Urothelium cell line (cell line): ENCODE results near the gene AOPEP.
A peak's percentile ranks its signal among the peaks of the same experiment; 100 is the strongest.
"Not testable (repeated sequence)": the region's sequence is repeated elsewhere in the genome, so short reads cannot be mapped to it uniquely, and the experiment has no call there.

Source experiments
- DNase-seq: peaks from one replicate; pipeline ENCODE4 v3.0.0; 2011; ENCODE audit warnings: low spot score, mixed read lengths
- FAIRE-seq: peaks from 2 replicates; lab custom pipeline; 2011; peaks lifted over from hg19 to GRCh38; lab: Jason Lieb, UNC

The AOPEP gene

DNA sequence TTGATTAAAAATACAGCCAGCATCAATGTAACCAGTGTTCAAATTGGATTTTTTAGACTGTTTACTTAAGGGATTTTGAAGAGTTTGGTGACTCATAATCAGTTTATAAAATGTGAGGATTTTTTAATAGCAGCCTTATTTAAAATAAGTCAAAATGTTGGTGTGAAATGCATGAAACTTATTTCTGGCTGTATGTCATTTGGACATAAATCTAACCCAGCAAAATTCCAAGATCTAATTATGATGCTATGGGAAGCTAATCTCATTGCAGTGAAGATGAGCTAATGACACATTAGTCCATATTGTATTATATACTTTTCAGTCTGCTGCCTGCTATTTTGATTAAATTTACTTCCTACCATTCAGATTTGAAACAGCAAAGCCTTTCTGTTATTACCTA is 140.3 kb downstream of the AOPEP start:
- no peak for FAIRE-seq

DNA sequence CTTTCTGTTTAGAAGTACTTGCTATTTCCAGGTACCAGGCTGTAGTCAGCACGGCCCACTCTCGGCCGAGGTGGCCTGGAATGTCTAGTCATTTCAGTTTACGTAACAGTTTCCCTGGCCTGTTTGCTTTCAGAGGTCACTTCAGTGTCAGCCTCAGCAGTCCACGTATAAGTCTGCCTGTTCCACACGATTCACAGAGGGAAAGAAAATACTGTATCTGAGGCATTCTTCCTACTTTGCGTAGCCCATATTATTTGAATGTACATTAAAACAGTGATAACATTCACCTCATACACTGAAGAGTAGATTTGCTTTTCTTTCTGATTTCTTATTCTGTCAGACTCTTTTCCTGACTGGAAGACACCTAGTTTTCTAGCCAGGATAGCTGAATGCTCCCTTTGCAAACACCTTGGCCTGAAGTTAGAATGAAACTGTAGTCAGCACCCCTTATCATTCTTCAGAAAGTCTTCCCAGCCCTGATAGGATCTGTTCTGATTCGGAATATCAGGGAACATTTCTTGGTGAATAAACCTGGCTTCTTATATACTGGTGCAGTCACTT is 140.9 kb downstream of the AOPEP start:
- peak; percentile 66 for DNase-seq
- no peak for FAIRE-seq

More for the DNA sequence above, 140.3 kb downstream of the AOPEP start:
- no peak for DNase-seq

- DNase-seq (peak; percentile 55), FAIRE-seq (no peak)
Measured at GRCh38 chr9:94867842-94868312, 141.4 kb downstream of the AOPEP start.

GRCh38 chr9:94868464-94868863 is 142.0 kb downstream of the AOPEP start:
- FAIRE-seq, result no peak
- no peak for DNase-seq

DNA sequence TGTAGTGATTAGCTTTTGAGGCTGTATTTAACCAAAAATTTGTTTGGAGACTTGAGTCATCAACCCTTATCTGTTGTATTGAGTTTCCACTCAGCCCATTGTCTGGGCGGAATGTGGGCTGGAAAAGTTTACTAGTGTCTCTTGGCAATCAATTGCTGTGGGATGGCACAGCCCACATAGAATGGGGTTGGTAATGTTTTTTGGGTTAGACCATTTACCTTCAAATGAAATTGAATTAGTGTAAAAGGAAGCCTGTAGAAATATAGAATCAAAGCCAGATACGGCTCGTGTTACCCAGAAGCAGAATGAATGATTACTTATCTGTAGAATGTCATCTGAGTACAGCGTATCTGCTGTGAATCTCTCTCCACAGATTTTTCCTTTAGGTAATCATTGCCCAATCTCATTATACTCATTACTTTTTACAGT is 142.9 kb downstream of the AOPEP start:
- no peak for DNase-seq
- no peak for FAIRE-seq

- FAIRE-seq (no peak), DNase-seq (no peak)
Measured at GRCh38 chr9:94870465-94870792, 143.9 kb downstream of the AOPEP start.

DNA sequence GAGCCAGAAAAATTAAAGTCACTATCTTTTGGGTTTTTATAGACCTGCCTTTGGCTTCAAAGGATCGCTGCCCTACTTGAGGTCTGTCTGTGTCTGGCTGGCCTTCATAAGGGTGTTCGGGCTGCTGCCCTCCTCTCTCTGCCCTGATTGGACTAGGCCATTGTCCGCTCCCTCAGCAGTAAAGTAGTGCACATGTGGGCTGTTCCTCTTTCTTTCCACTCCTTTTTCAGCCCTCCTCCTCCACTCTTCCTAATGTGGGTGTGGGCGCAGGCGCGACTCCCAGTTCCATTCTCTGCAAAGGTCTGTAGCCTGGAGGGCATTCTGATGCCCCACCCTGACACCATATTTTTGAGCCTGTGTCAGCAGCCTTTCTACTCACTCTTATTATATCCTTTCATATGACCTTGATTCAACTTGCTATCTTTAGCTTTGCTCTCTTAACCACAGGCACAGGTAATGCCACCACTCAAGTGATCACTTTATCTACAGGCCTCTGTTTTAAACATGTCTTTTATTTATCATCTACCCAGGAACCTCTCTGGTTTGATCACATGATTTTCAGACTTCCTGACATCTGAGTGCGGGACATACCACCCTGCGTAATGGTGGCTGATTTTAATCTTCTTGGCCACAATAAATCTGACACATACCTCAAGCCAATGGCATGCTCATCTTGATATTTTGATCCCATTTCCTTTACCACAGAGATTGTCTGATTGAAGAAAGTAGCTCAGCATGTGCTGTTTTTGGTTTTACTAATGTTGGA is 144.5 kb downstream of the AOPEP start:
- DNase-seq (peak; percentile 40), FAIRE-seq (no peak)

DNA sequence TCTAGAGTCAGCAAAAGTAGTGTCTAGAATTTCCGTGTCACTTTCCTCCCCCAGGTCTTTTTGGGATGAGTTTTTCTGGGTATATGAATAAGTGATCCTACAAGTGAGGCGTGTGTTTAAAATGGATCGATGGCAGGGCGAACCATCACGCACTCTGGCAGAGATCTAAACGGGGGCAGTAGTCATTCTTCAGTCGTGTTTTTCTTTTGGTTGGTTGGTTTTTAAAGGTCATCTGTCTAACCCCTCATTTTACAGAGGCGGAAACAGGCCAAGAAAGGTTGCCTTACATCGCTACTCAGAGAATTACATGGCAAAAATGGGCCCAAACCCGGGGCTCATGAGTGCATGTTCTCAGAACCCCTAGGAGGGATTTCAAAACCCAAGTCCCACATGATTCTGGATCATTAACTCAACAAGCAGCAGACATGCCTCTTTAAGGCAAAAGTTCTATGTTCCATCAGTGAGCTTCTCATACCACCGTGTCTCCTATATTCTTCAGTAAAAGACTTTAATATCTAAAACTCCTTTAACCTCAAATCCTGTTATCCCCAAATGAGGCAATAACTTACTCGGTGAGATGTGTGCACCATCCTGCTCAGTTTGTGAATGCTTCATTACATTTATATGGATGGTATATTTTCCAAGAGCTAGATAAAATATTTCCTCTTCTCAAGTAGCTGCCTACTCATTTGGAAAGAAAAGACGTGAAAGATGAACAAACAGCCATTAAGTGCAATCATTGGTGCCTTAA is 145.8 kb downstream of the AOPEP start:
- DNase-seq, result no peak
- no peak for FAIRE-seq

DNA sequence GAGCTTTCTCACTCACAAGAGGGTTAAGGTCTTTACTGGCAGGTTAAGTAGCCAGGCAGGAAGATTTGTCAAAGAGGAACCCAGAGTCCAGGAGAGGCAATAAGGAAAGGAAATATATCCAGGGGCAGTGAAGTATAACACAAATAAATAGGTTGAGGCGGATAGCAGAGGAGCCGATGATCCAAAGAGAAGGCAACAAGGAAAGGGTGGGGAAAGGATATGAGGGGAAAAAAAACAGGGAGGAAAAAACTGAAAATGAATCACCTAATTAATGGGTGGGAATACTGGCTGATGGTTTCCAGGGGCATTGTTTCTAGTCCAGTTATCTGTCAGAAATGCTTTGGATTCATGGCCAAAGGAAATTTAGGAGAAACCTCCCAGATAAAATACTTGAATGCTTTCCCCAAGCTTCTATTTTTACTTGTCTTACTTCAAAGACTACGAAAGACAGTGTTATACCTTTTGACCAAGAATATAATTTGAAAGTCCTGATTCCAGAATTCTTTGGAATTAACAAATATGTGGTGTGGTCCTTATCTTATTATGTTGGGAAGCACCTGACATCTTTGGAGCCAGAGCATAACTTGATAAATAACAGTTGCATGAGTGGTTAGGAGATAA is 146.5 kb downstream of the AOPEP start:
- no peak for DNase-seq

GRCh38 chr9:94874316-94874715 is 147.8 kb downstream of the AOPEP start:
- DNase-seq, result no peak
- no peak for FAIRE-seq

More for the DNA sequence above, 146.5 kb downstream of the AOPEP start:
- FAIRE-seq, result no peak

- no peak for FAIRE-seq
Measured at GRCh38 chr9:94875300-94876020, 149.0 kb downstream of the AOPEP start.

DNA sequence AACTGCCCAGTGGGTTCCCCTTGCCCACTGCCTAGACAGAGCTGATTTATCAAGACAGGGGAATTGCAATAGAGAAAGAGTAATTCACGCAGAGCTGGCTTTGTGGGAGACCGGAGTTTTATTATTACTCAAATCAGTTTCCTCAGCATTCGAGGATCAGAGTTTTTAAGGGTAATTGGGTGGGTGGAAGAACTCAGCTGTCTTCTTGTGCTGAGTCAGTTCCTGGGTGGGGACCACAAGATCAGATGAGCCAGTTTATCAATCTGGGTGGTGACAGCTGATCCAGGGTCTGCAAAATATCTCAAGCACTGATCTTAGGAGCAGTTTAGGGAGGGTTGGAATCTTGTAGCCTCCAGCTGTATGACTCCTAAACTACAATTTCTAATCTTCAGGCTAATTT is 152.3 kb downstream of the AOPEP start:
- not testable (repeated sequence) for FAIRE-seq

More at GRCh38 chr9:94875300-94876020, 149.0 kb downstream of the AOPEP start:
- DNase-seq, result no peak

DNA sequence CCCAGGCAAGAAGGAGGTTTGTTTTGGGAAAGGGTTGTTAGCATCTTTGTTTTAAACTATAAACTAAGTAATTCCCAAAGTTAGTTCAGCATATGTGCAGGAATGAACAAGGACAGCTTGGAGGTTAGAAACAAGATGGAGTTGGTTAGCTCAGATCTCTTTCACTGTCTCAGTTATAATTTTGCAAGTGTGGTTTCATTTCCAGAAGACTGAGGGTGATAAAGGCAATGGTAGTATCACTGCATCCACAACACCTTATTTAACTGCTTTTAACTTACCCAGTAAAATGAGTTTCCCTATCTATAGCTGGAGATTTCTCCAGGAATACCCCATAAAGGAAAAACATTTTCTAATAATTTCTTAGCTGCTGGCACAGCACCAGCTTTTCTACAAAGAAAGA is 152.7 kb downstream of the AOPEP start:
- DNase-seq (no peak), FAIRE-seq (no peak)

More for the DNA sequence above, 152.3 kb downstream of the AOPEP start:
- DNase-seq, result not testable (repeated sequence)

GRCh38 chr9:94881023-94881422 is 154.5 kb downstream of the AOPEP start:
- FAIRE-seq, result no peak
- DNase-seq, result no peak

DNA sequence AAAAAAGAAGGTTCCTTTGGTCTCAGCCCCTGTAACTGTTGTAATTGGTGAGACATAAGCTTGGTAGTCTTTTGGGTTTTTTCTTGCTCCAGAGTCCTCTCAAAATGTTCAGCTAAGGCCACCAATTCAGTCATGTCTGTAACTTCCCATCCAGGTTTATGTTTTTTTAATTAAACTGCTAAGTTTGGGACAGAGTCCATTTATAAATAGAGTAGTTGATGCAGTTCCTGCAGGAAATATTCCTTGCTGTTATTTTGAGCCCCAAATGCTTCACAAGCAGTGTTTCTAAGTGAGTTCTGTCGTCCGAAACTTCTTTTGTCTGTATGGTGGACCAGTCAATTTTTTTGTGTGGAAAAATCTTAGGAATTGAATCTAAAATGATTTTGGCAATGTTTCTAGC is 155.0 kb downstream of the AOPEP start:
- FAIRE-seq (no peak), DNase-seq (no peak)

DNA sequence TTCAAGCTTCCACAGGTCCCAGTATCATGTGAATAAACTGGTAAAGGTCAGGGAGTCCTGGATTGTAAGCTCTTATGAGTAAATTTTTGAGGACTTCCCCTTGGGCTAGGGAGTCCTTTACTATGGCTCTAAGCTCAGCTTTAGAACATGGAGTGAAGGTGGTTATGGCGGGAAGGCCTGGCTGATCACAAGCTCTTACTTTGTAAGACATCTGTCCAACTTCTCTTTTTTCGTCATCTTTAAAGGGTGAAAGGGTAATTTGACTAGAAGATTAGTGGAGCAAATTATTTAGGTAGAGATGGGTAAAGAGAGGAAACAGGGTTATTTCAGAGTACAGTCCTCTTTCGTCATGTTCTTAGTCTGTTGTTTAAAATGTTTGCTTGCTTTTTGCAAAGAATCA is 155.4 kb downstream of the AOPEP start:
- DNase-seq (no peak), FAIRE-seq (no peak)

GRCh38 chr9:94882966-94883641 is 156.6 kb downstream of the AOPEP start:
- DNase-seq (no peak), FAIRE-seq (no peak)

GRCh38 chr9:94885854-94886447 is 159.5 kb downstream of the AOPEP start:
- DNase-seq (no peak), FAIRE-seq (no peak)

DNA sequence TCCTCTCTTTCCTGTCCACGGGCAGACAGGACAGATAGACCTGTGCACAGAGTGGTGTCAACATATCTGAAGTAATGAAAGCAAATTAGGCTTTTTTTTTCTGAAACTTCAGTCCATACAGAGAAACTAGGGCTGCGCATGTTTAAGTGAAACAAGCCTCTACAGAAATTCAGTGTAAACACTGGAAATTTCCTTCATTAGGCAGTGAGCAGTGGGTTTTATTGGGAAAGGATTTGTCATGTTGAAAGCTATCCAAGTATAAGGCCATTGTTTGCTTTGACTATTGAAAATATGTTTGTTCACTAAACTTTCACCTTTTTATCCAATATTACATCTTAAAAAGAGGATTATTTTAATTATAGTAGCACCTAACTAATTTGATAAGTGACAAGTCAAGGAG is 161.2 kb downstream of the AOPEP start:
- FAIRE-seq (no peak), DNase-seq (no peak)

DNA sequence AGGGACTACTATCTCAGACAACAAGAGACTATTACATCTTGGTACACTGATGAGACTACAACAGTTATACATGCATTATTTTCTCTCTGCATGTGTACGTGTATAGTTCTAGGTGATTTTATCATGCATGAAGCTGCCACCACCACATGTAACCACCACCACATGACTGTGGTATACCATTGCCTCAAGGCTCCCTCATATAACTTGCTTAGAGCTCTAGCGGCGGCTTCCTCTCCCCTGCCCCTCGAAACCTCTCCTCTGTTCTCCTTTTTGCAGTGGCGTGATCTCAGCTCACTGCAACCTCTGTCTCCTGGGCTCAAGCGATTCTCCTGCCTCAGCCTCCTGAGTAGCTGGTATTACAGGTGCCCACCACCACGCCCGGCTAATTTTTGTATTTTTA is 162.3 kb downstream of the AOPEP start:
- FAIRE-seq (no peak), DNase-seq (no peak)
